Left forelimb (tissue), 1 donor: ENCODE measurements around the gene KCNIP1.
"Not testable (repeated sequence)": the region's sequence is repeated elsewhere in the genome, so short reads cannot be mapped to it uniquely, and the experiment has no call there.

Experiments
- DNase-seq: peaks from one replicate; pipeline ENCODE4 v3.0.0-alpha.2; 2018; ENCODE audit warnings: low spot score

The KCNIP1 gene

GRCh38 chr5:170537451-170538095, 33.8 kb downstream of the KCNIP1 start:
- no peak for DNase-seq

- no peak for DNase-seq
Measured at GRCh38 chr5:170538096-170538465, 34.3 kb downstream of the KCNIP1 start.

GRCh38 chr5:170538696-170539586, 35.1 kb downstream of the KCNIP1 start:
- DNase-seq, result no peak

GRCh38 chr5:170540271-170540670, 36.5 kb downstream of the KCNIP1 start:
- DNase-seq, result no peak

- DNase-seq, result peak; percentile 37
Measured at GRCh38 chr5:170541146-170541769, 37.4 kb downstream of the KCNIP1 start.

GRCh38 chr5:170542691-170543293, 39.0 kb downstream of the KCNIP1 start:
- DNase-seq, result no peak

- no peak for DNase-seq
Measured at GRCh38 chr5:170545313-170545712, 41.5 kb downstream of the KCNIP1 start.

GRCh38 chr5:170545811-170546210, 42.0 kb downstream of the KCNIP1 start:
- peak; percentile 22 for DNase-seq

- DNase-seq, result peak; percentile 59
Measured at GRCh38 chr5:170546282-170546681, 42.5 kb downstream of the KCNIP1 start.

GRCh38 chr5:170550382-170550781, 46.6 kb downstream of the KCNIP1 start:
- DNase-seq, result not testable (repeated sequence)

- peak; percentile 8 for DNase-seq
Measured at GRCh38 chr5:170551076-170551475, 47.3 kb downstream of the KCNIP1 start.

GRCh38 chr5:170551622-170552021, 47.8 kb downstream of the KCNIP1 start:
- DNase-seq, result peak; percentile 6

GRCh38 chr5:170552621-170553115, 48.8 kb downstream of the KCNIP1 start:
- peak; percentile 88 for DNase-seq

GRCh38 chr5:170553218-170553617, 49.4 kb downstream of the KCNIP1 start:
- DNase-seq, result no peak

GRCh38 chr5:170554521-170555267, 50.9 kb downstream of the KCNIP1 start:
- DNase-seq, result peak; percentile 26

- peak; percentile 12 for DNase-seq
Measured at GRCh38 chr5:170557314-170557713, 53.5 kb downstream of the KCNIP1 start.

- DNase-seq, result no peak
Measured at GRCh38 chr5:170559296-170559695, 55.5 kb downstream of the KCNIP1 start.

- peak; percentile 22 for DNase-seq
Measured at GRCh38 chr5:170560938-170561337, 57.1 kb downstream of the KCNIP1 start.

- peak; percentile 33 for DNase-seq
Measured at GRCh38 chr5:170562166-170562874, 58.5 kb downstream of the KCNIP1 start.

GRCh38 chr5:170562875-170563228, 59.0 kb downstream of the KCNIP1 start:
- no peak for DNase-seq
